RKO (cell line): Measurements from ENCODE around the gene SHANK2.

Experiments
- DNase-seq: peaks from one replicate; pipeline ENCODE4 v3.0.0-alpha.2; 2016; ENCODE audit warnings: low spot score

SHANK2 gene

GRCh38 chr11:71252269-71252769 lies at the start of gene SHANK2:
SHANK2 (minus strand) TSS chr11:71252577; CDS start chr11:71147326, 105,251 bp downstream.
- no peak for DNase-seq

GRCh38 chr11:71301858-71302533 lies 49.6 kb upstream of the SHANK2 start:
- no peak for DNase-seq

GRCh38 chr11:71301046-71301857 lies 48.9 kb upstream of the SHANK2 start:
- no peak for DNase-seq

- no peak for DNase-seq
Observed at GRCh38 chr11:71300187-71300586, 47.8 kb upstream of the SHANK2 start.

- DNase-seq = no peak
Observed at GRCh38 chr11:71298761-71299181, 46.4 kb upstream of the SHANK2 start.

- no peak for DNase-seq
Observed at GRCh38 chr11:71298016-71298550, 45.7 kb upstream of the SHANK2 start.

GRCh38 chr11:71294846-71295600 lies 42.6 kb upstream of the SHANK2 start:
- no peak for DNase-seq

GRCh38 chr11:71293961-71294782 lies 41.8 kb upstream of the SHANK2 start:
- DNase-seq = no peak

- no peak for DNase-seq
Observed at GRCh38 chr11:71286701-71287643, 34.6 kb upstream of the SHANK2 start.

GRCh38 chr11:71285111-71285510 lies 32.7 kb upstream of the SHANK2 start:
- no peak for DNase-seq

- DNase-seq = no peak
Observed at GRCh38 chr11:71284525-71285092, 32.2 kb upstream of the SHANK2 start.

GRCh38 chr11:71283971-71284441 lies 31.6 kb upstream of the SHANK2 start:
- DNase-seq = no peak

- DNase-seq = no peak
Observed at GRCh38 chr11:71282581-71283351, 30.4 kb upstream of the SHANK2 start.

- no peak for DNase-seq
Observed at GRCh38 chr11:71281831-71282230, 29.5 kb upstream of the SHANK2 start.

GRCh38 chr11:71281204-71281603 lies 28.8 kb upstream of the SHANK2 start:
- no peak for DNase-seq

- DNase-seq = no peak
Observed at GRCh38 chr11:71279916-71280645, 27.7 kb upstream of the SHANK2 start.

- no peak for DNase-seq
Observed at GRCh38 chr11:71272161-71272560, 19.8 kb upstream of the SHANK2 start.
